Astrocyte of the cerebellum (primary cell): Measurements from ENCODE around the gene HOMEZ.
"Not testable (repeated sequence)": the region's sequence is repeated elsewhere in the genome, so short reads cannot be mapped to it uniquely, and the experiment has no call there.

Experiments used
- DNase-seq: peaks from one replicate; pipeline ENCODE4 v3.0.0-alpha.2; 2011; ENCODE audit warnings: low read depth
- H3K4me3 ChIP-seq: 2 replicates; pipeline ENCODE4 v1.5.1; 2011; ENCODE audit warnings: mild to moderate bottlenecking, low read depth, low read length, moderate library complexity
- in situ Hi-C: cut with HindIII; loops from 2 replicates; pipeline ENCODE4 v1.10.0; 2017; ENCODE audit warnings: low sequenced_read_pairs
- TF ChIP-seq, protein P1 (sequence below): IDR thresholded peaks from 2 replicates; pipeline ENCODE4 v1.5.1; 2012; ENCODE audit warnings: low read length, low read depth, moderate library complexity, mild to moderate bottlenecking; ENCODE audit errors: missing control alignments

The HOMEZ gene

GRCh38 chr14:23249824-23250223 is 36.1 kb downstream of the HOMEZ start:
- H3K4me3 ChIP-seq: no peak overlapping the region
- DNase-seq: no peak
- in situ Hi-C loops: no loop called here
- TF ChIP-seq, protein P1, sequence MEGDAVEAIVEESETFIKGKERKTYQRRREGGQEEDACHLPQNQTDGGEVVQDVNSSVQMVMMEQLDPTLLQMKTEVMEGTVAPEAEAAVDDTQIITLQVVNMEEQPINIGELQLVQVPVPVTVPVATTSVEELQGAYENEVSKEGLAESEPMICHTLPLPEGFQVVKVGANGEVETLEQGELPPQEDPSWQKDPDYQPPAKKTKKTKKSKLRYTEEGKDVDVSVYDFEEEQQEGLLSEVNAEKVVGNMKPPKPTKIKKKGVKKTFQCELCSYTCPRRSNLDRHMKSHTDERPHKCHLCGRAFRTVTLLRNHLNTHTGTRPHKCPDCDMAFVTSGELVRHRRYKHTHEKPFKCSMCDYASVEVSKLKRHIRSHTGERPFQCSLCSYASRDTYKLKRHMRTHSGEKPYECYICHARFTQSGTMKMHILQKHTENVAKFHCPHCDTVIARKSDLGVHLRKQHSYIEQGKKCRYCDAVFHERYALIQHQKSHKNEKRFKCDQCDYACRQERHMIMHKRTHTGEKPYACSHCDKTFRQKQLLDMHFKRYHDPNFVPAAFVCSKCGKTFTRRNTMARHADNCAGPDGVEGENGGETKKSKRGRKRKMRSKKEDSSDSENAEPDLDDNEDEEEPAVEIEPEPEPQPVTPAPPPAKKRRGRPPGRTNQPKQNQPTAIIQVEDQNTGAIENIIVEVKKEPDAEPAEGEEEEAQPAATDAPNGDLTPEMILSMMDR: no peak

- DNase-seq: no peak
- TF ChIP-seq, protein P1: no peak
- in situ Hi-C loops: no loop called here
- H3K4me3 ChIP-seq: no peak overlapping the region
These were observed 37.3 kb downstream of the HOMEZ start for GRCh38 chr14:23248601-23249000.

DNA sequence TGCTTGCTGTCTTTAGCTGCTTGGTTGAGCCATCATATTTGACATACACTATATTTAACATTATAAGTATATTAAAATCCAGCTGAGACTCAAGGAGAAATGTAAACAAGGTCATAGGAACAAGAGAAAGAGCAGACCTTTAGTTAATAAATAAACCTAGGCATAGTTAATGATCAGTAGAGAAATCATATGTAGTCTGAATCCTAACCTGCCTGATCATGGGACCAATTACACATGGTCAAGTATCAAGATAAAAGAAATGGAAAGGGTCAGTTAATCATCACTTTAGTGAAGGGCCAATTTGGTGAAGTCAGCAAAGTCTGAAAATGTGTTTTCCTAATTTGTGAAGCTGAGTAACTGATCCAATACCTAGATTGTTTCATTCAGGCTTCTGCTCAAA is 40.6 kb downstream of the HOMEZ start:
- no peak for DNase-seq
- no peak overlapping the region for H3K4me3 ChIP-seq
- TF ChIP-seq, protein P1: no peak
- in situ Hi-C loops: no loop called here

DNA sequence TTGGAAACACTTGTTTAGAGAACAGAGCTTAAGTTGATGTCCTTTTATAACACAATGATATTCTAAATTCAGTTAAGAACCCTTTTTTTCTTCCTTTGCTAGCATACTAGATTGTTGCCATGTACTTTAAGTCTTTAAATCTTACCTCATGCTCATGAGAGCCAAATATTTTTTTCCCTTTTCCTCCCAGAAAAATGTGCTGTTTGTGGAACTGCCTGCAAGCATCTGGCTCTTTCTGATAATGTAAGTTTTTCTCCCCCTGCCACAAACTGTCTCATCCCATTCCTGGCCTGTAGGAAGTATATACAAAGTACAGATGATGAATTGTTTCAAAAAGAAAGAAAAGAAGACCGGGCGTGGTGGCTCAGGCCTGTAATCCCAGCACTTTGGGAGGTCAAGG is 42.9 kb downstream of the HOMEZ start:
- H3K4me3 ChIP-seq: no peak overlapping the region
- in situ Hi-C loops: no loop called here
- no peak for DNase-seq
- TF ChIP-seq, protein P1: no peak

GRCh38 chr14:23242076-23242475 is 43.9 kb downstream of the HOMEZ start:
- in situ Hi-C loops: no loop called here
- TF ChIP-seq, protein P1: no peak
- H3K4me3 ChIP-seq: no peak overlapping the region
- no peak for DNase-seq

DNA sequence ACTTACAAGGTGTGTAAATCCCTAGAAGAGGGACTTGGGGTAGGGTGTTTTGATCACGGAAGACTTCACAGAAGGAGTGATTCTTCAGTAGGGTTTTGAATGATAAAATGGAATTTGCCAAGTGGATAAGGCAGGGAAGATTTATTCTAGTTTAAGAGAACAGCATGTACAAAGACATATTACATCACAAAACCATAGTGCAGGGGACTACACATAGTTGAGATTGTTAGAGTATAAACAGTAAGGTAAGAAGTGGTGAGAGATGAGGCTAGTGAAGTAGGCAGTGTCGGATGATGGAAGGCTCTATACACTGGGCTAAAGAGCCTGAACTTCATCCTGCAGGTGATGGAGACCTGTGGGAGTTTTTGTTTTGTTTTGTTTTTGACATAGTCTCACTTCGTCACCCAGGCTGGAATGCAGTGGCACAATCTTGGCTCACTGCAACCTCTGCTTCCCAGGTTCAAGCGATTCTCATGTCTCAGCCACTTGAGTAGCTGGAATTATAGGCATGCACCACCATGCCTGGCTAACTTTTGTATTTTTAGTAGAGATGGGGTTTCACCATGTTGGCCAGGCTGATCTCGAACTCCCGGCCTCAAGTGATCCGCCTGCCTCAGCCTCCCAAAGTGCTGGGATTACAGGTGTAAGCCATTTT is 44.7 kb downstream of the HOMEZ start:
- DNase-seq, in situ Hi-C loops, H3K4me3 ChIP-seq: not testable (repeated sequence)

GRCh38 chr14:23240661-23241060 is 45.3 kb downstream of the HOMEZ start:
- TF ChIP-seq, protein P1: no peak
- in situ Hi-C loops: no loop called here
- no peak overlapping the region for H3K4me3 ChIP-seq
- DNase-seq: no peak
